GM19467 (cell line): ENCODE results near the gene TBL1XR1.
"Not testable (repeated sequence)": the region's sequence is repeated elsewhere in the genome, so short reads cannot be mapped to it uniquely, and the experiment has no call there.

Experiments used
- ATAC-seq: cut with Tn5 transposase; IDR thresholded peaks from one replicate; pipeline ENCODE4 v1.9.1; 2021; ENCODE audit warnings: mild to moderate bottlenecking, moderate library complexity; ENCODE audit not compliant: unreplicated experiment

TBL1XR1 gene

DNA sequence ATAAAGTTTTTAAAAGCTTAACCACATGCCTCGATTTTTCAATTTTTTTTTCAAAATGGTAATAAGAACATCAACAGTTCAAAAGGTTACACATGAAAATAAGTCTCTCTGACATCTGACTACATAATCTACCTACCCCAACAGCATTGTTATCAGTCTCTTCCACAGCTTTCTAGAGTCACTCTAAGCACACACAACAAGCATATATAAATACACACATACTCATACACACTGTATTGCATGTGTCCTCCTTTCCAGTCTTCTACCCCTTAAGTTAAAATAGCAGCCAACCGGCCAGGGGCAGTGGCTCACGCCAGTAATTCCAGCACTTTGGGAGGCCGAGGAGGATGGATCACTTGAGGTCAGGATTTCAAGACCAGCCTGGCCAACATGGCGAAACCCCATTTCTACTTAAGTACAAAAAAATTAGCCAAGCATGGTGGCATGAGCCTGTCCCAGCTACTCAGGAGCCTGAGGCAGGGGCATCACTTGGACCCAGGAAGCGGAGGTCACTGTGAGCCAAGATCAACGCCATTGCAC, 12.2 kb downstream of the TBL1XR1 start:
- peak; percentile 25 for ATAC-seq

DNA sequence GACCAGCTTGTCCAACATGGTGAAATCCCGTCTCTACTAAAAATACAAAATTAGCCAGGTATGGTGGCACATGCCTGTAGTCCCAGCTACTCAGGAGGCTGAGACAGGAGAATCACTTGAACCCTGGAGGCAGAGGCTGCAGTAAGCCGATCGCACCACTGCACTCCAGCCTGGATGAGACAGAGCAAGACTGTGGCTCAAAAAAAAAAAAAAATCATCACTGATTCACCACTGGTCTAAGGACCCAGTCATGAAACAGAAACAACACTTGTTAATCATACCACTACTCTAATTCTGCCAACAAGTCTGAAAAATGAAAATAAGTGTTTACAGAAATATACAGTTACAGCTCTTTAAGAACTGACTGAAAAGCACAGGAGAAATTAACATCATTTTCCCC, 12.7 kb downstream of the TBL1XR1 start:
- ATAC-seq: peak; percentile 64

DNA sequence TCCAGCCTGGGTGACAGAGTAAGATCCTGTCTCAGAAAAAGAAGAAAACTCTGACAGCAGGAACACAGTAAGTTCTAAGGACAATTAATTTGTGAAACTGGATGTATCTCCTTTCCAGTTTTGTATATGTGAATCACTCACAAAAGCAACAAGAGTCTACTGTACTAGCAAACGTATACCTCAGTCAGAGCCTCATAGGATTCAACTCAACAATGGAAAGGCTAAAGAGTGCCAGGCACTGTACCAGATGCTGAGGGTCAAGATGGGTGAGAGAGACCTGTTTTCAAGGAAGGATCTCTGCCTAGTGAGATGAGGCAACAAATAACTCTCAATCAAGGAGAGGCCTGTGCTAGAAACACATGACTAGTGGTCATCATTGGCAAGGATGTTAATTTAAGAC, 14.9 kb downstream of the TBL1XR1 start:
- no peak for ATAC-seq

DNA sequence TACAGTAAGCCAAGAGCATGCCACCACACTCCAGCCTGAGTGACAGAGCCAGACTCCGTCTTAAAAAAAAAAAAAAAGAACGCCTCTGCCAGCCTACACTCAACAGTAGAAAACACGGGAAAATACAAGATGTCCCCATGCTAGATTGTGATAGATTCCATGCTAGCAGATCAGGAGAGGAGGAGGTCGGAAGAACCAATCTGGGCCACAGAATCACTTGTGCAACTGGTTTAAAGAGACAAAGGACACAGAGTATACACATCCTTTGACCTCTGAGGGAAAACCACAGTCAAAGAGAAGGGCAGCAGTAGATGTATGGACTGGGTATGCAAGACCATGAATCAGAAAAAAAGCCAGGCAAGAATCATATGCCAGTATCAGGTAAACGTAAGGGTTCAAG, 15.9 kb downstream of the TBL1XR1 start:
- ATAC-seq: no peak

DNA sequence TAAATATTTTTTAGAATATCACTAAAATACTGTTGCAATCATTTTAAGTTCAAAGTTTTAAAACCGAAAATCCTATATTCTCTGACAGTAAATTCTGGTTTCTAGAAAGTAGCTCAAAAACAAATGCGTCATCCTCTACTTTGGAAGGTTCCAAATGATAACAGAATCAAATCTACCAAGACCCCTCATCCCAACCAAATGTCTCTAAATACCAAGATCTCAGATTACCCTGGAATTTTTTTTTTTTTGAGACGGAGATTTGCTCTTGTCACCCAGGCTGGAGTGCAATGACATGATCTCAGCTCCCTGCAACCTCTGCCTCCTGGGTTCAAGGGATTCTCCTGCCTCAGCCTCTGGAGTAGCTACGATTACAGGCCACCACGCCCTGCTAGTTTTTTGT, 16.8 kb downstream of the TBL1XR1 start:
- ATAC-seq: no peak

DNA sequence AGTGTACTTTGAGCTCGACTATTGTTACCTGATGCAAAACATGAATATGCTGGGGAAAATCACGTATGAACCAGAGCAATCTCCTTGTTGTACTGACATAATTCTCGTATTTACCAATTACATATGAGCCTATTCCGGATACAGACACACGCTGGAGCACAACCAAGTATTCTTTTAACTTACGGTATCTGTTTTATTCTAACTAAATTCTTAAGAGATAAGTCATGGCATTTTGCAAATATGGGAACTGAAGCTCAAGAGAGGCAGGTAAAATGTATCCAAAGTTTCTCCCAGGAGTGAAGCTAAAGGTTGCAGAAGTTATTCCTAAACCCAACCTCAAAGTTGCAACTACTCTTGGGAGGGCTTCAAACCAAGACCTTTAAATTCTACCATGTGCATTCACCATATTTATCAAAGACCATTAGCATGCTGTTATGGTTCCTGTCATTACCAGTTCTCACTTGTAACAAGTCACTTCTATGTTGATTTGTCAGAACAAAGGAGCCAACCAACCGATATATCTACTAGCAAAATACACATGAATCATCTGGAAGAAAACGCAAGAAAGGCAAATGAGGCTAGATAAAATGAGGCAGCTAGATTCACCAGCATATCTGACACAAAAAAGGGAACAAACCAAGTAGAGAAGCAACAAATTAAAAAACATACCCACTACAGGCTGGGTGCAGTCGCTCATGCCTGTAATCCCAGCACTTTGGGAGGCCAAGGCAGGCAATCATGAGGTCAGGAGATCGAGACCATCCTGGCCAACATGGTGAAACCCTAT, 17.8 kb downstream of the TBL1XR1 start:
- ATAC-seq: no peak

DNA sequence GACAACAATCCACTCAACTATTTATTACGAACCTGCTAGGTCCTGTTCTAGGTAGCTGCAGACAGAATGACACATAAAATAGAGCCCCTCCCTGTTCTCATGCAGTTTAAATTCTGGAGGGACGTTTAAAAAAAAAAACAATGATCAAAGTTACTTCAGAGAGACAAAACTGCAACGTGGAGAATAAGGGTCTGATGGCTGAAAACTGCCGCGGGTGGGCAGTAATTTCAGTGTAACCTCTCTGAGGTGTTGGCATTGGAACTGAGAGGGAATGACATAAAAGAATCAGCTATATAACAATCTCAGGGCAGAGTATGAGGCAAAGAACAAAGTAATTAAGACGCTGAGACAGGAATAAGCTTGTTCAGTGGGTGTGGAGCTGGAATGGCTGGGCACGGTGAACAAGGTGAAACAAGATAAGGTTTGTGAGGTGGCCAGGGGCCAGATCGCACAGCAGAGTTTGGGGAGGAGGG, 19.5 kb downstream of the TBL1XR1 start:
- ATAC-seq: no peak

DNA sequence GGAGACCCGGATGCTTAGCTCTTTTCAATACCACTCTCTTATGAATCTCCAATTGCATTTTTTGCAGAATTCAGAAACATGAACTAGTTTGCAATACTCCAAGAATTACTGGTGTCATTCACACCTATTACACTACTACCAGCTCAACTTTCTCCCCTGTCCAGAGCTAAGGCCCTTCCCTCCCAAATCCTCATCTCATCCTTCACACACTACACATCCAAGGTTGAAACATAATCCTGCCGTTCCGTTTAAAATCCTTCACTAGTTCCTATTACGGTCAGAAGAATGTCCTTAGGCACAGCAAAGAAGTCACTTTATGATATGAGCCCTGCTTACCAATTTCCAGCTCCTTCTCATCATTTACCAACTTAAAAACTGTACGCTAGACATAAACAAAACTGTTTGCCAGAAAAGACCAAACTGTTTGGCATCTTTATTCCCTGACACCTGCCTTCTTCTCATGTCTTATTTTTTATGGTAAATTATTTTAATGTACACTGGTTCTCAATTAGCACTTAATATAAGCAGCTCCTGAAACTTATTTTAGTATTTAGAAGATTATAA, 22.6 kb downstream of the TBL1XR1 start:
- ATAC-seq: no peak

DNA sequence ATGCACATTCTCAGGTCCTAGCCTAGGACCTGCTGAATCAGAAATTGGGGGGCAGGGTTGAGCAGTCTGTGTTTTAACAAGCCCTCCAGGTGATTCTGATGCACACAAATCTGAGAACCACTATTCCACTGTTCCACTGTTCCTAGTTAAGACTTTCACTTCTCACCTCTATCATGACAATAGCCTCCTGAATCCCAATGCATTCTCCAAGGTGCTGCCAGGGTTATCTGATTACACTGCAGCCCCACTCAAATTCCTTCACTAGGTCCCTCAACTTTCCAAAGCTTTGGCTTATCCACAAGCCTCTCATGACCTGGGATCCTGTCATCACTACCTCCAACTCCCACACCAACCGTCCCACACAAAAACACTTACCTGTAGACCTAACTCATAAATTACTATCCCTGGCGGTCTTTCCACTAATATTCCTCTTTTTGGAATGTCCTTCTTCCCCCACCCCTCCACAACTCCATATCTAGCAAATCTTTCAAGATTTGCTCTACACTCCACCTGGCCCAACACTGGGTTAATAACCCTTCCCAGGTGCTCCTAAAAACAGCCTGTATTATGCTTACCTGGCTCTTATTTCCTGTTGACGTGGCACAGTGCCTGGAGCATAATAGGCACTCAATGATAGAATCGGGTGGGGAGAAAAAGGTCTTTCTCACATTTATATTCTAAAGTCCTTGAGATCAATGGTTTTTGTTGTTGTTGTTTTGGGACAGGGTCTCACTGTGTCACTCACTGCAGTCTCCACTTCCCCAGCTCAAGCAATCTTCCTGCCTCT, 27.2 kb downstream of the TBL1XR1 start:
- ATAC-seq: no peak

DNA sequence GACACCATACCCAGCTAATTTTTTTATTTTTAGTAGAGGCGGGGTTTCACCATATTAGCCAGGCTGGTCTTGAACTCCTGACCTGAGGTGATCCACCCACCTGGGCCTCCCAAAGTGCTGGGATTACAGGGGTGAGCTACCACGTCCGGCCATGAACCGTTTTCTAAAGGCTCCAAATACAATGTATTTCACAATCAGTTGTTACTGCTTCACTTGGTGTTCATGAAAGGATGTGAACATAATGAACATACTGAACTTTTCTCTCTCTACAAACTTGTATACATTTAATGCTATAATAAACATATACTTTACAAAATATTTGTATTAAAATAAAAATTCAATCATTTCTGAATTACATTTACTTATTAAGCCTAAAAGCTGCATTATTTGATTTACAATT, 28.9 kb downstream of the TBL1XR1 start:
- no peak for ATAC-seq

DNA sequence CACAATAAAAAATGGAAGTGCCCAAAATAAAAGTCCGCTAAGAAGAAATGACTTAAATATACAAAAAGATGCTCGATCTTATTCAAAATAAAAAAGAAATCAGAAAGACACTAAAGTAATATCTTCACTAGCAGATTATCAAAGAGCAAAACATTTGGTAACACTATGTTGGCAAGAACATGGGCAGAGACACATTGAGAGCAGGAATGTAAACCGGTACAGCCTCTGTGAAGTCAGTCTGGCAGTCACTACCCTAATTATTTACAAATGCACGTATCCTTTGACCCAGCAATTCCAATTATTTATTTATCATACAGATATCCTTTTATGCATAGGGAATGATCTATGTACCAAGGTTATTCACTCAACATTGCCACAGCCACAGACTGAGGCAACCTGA, 34.5 kb downstream of the TBL1XR1 start:
- no peak for ATAC-seq

DNA sequence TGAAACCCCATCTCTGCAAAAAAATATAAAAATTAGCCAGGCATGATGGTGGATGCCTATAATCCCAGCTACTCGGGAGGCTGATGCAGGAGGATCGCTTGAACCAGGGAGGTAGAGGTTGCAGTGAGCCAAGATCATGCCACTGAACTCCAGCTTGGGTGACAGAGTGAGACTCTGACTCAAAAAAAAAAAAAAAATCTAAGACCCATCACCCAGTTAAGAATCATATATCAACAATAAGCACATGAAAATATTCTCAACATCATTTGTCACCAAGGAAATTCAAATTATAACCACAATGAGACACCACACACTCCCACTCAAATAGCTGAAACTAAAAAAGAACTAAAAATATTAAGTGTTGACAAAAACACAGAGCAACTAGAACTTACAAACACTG, 35.7 kb downstream of the TBL1XR1 start:
- ATAC-seq: not testable (repeated sequence)

DNA sequence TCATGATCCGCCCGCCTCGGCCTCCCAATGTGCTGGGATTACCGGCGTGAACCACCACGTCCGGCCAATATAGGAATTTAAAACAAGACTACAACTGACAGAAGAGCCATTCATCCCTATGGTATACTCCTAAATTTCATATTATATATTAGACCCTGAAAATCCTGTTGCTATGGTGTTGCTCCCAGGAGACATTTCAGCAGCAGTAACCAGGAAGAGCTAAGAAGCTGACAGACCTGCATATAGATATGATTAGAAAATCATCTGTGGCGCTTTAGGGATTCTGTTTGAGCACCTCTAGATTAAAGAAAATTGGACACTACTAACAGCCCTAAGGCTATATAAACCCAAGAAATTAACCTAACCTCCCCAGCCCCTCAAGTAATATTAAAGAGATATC, 38.8 kb downstream of the TBL1XR1 start:
- ATAC-seq: no peak

DNA sequence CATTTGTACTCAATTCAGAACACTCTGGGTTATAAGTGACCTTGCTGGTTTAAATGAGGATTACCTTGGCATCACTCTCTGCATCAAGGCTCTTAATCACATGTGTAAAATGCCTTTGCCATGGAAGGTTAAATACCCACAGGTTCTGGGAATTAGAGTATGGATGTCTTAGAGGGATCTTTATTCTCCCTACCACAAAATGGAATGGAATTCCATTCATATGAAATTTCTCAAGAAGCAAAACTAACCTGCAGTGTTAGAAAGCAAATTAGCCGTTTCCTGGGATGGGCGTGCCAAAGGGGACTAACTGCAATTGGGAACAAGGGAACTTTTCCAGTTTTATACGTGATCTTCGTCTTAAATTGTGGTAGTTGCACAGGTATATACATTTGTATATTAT, 39.8 kb downstream of the TBL1XR1 start:
- ATAC-seq: no peak

DNA sequence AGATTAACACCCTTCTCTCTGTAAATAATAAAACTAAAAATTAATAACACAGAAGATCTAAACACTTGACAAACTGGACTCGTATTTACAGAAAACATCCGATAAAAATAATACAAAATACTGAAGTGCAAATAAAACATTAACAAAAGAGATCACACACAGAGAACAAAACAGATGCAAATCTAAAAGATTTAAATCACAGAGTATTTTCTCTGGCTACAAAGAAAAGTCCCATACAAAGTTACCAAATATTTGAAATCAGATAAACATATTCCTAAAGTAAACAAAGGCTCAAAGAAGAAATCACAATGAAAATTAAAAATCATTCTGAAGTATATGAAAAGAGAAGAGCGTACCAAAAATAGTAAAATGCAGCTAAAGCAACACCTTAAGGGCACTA, 42.5 kb downstream of the TBL1XR1 start:
- ATAC-seq: no peak

DNA sequence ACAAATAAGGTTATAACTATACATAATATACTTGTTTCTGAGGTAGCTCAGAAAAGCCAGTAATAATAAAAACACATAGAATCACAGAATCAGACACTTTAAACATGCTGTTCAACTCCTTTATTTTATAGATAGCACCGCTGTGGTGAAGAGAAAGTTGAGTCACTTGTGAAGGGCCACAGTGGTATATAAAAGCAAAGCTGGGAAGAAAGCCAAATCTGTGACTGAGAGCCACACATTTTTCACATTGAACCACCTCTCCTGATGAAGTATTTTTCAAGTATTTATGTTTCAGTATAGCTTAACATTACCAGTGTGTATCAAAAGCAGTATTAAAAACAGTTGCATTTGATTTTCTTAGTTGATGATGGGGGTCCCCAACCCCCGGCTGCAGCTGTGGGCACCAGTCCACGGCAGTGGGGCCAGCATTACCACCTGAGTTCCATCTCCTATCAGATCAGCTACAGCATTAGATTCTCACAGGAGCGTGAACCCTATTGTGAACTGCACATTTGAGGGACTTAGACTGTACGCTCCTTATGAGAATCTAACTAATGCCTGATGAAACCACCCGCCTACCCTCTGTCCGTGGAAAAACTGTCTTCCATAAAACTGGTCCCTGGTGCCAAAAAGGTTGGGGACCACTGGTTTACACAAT, 46.2 kb downstream of the TBL1XR1 start:
- peak; percentile 47 for ATAC-seq

DNA sequence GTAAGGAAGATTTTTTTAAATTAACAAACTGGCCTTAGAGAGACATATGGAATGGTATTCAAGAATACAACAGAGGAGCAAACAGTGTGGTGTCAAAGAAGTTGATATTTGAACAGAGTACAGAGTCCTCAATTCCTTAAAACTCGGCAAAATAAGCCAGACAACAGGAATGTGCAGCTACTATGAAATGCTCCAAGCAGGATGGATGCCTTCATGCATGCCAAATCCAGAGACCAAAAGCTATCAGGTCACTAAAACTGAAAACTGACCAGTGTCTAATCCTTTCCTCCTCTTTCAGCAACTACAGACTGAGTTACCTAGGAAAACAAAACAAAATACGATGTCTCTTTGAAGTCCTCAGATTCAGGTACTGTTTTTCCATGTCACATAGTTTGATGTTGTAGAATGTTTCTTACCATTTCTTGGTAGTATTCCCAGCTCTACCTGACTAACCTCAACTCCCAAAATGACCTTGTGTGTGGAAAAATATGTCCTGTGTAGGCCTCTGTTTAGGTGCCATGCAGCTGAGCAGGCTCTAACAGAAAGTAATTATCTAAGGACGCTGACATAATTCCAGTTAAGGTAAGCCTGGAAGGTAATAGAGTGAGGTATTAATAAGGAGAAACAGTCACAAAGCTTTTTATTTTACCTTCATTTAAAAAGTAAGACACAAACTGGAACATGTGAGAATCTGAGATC, 46.9 kb downstream of the TBL1XR1 start:
- no peak for ATAC-seq

DNA sequence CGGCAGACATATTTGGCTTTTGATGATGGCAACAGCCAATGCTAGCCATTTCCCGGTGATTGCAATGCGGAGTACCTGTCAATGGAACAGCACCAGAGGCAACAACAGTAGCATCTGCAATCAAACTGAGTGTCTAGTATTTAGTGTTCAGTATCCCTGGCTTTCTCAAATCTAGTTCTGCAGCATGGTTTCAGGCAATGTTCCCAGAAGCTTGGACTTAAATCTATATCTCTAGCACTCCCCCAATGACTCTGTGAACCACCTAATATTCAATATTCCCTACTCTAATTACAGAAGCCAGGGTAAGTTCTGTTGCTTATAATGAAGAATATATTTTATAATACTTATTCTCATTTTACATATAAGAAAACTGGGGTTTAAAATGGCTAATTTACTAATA, 48.2 kb downstream of the TBL1XR1 start:
- no peak for ATAC-seq

DNA sequence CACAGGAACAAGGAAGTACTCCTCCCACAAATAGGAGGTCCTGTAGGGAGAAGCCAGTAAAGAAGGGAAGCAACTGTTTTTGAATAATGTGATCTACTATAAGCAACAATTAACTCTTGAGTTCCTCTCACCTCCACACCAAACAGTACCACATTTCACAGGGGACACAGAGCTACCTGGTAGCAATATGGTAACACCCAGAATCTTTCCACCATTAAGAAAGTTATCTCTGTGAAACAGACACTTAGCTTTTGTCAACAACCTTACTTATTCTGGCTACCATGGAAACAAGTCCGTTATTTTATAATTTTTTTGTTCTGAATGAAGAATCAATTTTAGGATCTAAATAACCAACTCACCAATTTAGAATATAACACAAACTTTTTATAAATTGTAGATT, 49.5 kb downstream of the TBL1XR1 start:
- ATAC-seq: no peak

DNA sequence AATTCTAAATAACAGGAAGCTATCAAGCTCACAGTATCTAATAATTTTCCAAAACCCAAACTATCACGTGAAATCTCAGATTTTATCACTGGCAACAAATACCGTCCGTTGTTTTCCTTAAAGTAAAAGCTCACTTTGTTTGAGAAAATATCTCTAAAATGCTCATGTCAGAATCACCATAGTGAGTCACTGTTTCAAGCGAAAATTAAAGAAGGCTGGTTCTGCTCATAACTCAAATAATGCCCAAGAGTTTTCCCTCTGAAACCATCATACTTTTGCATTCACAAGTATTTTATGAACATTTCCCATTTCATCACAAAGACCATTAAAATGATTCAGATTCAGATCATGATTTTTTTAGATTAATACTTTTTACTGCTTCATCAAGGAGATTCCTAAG, 50.6 kb downstream of the TBL1XR1 start:
- no peak for ATAC-seq

DNA sequence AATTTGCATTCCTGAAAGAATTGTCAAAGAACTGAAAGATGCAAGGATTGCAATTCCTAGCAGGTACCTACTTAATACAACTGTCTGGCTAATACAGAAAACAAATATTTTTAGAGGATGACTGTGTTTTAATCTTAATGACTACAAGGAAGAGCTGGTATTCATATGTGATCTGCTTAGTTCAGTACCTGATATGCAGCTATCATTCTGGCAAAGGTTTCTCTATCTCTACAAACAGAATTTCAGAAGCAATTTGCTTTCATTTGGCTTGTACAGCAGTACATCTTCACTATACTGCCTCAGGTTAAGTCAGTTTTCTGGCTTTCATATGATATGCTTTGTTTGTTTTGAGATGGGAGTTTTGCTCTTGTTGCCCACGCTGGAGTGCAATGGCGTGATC, 51.3 kb downstream of the TBL1XR1 start:
- ATAC-seq: no peak
